GM19463 (cell line): ENCODE data around the gene PIH1D1.

Source experiments
- ATAC-seq: cut with Tn5 transposase; IDR thresholded peaks from one replicate; pipeline ENCODE4 v1.9.1; 2021; ENCODE audit warnings: mild to moderate bottlenecking, moderate library complexity; ENCODE audit not compliant: unreplicated experiment

Gene PIH1D1

GRCh38 chr19:49421039-49421877 is 30.4 kb downstream of the PIH1D1 start:
- no peak for ATAC-seq

DNA sequence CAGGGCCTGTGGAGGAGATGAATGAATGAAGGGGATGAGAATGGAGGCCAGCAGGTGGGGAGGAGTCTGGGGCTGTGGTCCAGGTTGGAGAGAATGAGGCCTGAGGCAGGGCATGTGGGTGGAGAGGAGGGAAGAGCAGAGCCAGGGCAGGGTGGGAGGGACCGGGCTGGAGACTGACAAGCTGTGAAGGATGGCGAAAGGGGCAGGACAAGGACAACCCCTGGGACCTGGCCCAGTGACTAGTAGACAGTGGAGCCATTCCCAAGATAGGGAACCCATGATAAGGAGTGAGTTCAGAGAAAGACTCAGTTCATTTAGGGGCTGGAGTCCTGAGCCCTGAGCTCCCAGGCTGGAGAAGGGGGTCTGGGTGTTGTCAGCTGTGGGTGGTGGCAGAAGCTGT is 31.4 kb downstream of the PIH1D1 start:
- ATAC-seq: no peak

DNA sequence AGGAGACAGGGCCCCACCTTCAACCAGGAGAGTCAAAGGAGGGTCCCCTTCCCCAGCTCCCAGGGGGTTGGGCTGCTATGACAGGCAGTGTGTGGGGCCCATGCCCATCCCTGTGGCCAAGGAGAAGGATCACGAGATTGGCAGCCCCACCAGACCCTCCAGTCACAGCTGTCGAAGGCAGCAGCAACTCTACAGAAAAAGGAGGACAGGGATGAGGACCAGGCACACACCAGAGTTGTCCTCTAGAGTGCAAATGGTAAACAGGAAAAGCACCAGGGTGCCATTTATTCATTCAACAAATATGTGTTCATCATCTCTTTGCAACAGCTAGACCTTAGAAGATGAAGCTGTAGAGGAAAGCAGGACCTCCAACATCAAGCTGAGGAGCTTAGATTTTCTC is 32.4 kb downstream of the PIH1D1 start:
- no peak for ATAC-seq

DNA sequence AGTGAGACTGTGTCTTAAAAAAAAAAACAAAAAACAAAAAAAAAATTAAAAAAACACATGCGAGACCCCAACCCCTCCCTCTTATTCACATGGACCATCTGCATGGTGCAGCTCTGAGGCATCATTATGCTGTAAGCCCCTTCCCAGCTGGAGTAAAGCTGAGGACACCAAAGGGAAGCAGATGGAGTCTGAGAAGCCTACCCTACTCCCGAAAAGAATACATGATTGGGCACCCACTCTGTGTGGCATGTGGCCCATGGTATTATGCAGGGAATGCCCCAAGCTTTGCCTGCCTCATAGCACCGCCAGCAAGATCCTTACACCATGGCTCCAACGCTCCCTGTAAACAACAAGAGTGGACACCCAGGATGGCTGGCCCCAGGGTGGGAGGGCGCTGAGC is 33.1 kb downstream of the PIH1D1 start:
- no peak for ATAC-seq

GRCh38 chr19:49417088-49417487 is 34.5 kb downstream of the PIH1D1 start:
- no peak for ATAC-seq

DNA sequence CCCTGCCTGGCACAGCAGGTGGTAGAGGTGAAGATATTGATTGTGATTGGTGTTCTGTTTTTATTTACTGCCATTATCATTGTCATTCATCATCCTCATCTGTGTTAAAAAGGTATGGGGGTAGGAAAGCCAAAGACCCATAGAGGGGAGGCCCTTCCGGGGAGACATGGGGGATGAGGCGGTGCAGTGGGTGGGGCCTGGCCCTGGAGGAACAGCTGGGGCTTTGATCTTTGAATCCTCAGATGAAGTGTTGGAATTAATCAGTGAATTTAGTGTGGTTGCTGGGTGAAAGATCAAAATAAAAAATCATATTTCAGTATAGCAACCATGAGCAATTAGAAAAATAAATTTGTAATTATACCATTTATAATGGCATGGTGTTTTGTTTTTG is 35.8 kb downstream of the PIH1D1 start:
- ATAC-seq: no peak

DNA sequence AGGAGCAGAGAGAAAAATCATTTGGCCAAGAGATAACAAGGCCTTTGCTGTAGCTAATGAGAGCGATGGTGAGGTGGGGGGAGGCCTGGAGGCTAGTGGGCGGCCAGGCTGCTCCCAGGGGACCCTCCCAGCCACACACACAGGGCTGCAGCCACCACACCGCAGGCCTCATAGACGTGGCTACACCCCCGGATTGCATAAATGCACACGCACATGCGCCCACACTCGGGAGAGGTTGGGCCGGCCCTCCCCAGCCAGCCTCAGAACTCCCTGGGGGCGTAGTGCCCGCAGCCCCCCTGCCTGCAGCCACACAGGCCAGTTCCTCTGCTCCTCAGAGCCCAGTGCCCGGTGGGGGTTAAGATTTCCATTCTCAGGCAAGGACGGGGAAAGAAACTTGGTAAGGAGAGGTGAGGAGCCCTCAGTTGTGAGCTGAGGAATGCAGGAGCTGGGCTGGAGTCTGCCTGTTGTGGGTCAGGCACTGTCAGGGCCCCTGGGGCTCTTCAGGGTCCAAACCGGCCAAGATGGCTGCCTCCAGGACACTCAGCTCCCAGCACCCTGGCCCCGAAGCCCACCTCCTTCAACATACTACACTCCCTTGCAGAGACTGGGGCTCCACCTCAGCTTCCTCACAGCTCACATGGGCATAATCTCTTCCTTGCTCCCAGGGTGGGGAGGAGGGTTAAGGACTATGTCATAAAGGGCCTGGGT is 36.4 kb downstream of the PIH1D1 start:
- ATAC-seq: no peak

- ATAC-seq: no peak
Measured at GRCh38 chr19:49414256-49414655, 37.4 kb downstream of the PIH1D1 start.

- ATAC-seq: no peak
Measured at GRCh38 chr19:49413348-49413747, 38.3 kb downstream of the PIH1D1 start.

- ATAC-seq: no peak
Measured at GRCh38 chr19:49411681-49412326, 39.8 kb downstream of the PIH1D1 start.

DNA sequence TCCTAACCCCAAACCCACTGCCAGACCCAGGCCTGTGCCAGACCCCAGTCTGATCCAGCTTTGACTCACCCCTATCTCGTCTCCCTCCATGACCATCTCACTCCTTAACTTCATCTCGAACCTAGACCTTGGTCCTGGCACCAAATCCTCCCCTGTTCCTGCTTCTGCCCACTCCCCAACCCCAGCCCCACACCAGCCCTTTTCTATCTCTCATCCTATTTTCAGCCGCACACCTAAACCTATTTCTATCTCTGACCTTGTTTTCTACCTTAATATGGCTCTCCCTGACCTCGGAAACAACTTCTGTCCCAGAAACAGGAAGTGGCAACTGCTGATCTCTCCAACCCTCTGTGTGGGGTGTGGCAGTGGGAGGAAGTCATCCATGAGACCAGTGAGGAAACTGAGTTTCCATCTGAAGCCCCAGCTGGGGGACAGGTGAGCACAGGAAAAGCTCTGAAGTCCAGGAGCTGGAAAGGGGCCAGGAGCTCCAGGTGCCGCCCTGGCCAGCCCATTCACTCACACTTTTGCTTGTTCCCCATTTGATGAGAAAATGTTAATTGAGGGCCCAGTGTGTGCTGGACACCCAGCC is 42.1 kb downstream of the PIH1D1 start:
- ATAC-seq: no peak

- no peak for ATAC-seq
Measured at GRCh38 chr19:49408816-49409440, 42.7 kb downstream of the PIH1D1 start.

GRCh38 chr19:49407482-49408015 is 44.1 kb downstream of the PIH1D1 start:
- ATAC-seq: no peak

DNA sequence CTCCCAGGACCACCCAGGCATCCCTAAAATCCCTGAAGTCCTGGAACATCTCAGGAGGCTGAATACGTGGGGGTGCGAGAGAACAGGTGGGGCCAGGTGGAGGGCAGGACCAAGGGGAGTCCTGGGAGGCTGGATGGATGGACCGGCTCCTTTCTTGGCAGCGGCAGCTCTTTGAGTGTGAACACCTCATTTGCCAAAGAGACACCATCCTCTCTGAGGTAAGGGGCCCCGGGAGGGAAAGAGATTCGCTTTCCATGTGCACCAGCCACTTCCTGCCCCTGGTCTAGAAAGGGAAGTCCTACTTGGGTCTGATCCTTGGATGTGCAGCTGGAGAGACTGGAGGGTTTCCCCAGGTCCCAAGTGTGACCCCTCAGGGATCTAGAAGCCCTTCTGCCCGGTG is 44.5 kb downstream of the PIH1D1 start:
- no peak for ATAC-seq

- no peak for ATAC-seq
Measured at GRCh38 chr19:49403404-49404187, 48.0 kb downstream of the PIH1D1 start.

GRCh38 chr19:49400029-49400428 is 51.6 kb downstream of the PIH1D1 start:
- no peak for ATAC-seq

- no peak for ATAC-seq
Measured at GRCh38 chr19:49398931-49399330, 52.7 kb downstream of the PIH1D1 start.

DNA sequence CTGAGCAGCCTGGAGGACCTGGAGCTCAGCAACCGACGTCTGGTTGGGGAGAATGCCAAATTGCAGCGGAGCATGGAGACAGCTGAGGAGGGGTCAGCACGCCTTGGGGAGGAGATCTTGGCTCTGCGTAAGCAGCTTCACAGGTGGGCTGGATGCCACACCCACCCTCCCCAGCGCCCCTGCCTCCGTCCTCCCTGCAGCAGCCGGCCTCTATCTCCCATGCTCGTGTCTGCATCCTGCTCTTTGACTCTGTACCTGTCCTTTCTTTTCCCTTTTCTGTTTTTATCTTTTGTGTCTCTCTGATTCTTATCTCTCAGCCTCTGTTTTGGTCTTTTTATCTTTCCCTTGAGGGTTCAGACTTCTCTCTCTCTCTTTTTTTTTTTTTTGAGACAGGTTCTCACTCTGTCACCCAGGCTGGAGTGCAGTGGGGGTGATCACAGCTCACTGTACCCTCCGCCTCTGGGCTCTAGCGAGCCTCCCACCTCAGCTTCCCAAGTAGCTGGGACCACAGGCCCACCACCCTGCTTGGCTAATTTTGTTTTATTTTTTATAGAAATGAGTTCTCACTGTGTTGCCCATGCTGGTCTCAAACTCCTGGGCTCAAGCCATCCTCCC is 53.5 kb downstream of the PIH1D1 start:
- no peak for ATAC-seq

- ATAC-seq: no peak
Measured at GRCh38 chr19:49396738-49397505, 54.7 kb downstream of the PIH1D1 start.
